GM12801 (cell line): ENCODE data around the gene ADISSP.

ENCODE experiments used
- TF ChIP-seq, protein P1 (sequence below): IDR thresholded peaks from one replicate; pipeline ENCODE4 v1.5.1; 2011; ENCODE audit warnings: control low read depth; ENCODE audit not compliant: insufficient read length; ENCODE audit errors: extremely low read depth

The ADISSP gene

GRCh38 chr20:3754276-3754630, 13.3 kb downstream of the ADISSP start:
- TF ChIP-seq, protein P1, sequence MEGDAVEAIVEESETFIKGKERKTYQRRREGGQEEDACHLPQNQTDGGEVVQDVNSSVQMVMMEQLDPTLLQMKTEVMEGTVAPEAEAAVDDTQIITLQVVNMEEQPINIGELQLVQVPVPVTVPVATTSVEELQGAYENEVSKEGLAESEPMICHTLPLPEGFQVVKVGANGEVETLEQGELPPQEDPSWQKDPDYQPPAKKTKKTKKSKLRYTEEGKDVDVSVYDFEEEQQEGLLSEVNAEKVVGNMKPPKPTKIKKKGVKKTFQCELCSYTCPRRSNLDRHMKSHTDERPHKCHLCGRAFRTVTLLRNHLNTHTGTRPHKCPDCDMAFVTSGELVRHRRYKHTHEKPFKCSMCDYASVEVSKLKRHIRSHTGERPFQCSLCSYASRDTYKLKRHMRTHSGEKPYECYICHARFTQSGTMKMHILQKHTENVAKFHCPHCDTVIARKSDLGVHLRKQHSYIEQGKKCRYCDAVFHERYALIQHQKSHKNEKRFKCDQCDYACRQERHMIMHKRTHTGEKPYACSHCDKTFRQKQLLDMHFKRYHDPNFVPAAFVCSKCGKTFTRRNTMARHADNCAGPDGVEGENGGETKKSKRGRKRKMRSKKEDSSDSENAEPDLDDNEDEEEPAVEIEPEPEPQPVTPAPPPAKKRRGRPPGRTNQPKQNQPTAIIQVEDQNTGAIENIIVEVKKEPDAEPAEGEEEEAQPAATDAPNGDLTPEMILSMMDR: no peak

GRCh38 chr20:3753501-3754275, 13.9 kb downstream of the ADISSP start:
- TF ChIP-seq, protein P1: no peak

DNA sequence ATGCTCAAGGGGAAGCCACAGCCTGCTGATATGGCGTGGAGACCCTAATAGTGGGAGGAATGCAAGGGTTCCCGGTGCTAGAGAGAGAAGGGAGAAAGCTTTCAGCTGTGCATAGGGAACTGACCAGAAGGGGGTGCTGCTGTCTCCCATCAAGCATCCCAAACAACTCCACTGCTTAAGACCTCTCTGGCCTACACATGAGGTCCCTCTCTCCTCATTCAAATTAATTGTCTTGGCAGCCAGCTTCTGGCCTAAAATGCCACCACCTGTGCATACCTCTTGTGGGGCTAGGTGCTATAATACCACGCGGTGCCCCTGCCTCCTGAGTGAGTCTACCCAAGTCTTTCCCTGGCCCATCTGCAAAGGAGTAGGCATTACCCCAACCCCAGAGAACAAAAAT, 14.5 kb downstream of the ADISSP start:
- TF ChIP-seq, protein P1: peak; percentile 4

DNA sequence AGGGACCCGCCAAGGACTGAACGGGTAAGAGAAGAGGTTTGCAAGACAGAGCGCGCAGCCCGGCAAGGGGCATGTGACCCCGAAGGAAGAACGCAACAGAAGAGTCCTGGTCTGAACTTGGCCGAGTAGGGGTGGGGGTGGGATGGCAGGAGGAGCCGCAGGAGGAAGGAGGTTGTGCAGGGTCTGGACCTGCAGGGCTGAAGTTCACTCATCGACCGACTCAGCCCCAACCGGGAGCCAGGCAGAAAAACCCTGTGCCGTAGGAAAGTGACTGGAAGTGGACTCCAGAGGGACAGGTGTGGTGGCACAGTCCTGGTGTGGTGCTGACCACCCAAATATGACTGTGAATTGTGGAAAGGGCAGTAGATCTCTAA, 15.2 kb downstream of the ADISSP start:
- TF ChIP-seq, protein P1: no peak

DNA sequence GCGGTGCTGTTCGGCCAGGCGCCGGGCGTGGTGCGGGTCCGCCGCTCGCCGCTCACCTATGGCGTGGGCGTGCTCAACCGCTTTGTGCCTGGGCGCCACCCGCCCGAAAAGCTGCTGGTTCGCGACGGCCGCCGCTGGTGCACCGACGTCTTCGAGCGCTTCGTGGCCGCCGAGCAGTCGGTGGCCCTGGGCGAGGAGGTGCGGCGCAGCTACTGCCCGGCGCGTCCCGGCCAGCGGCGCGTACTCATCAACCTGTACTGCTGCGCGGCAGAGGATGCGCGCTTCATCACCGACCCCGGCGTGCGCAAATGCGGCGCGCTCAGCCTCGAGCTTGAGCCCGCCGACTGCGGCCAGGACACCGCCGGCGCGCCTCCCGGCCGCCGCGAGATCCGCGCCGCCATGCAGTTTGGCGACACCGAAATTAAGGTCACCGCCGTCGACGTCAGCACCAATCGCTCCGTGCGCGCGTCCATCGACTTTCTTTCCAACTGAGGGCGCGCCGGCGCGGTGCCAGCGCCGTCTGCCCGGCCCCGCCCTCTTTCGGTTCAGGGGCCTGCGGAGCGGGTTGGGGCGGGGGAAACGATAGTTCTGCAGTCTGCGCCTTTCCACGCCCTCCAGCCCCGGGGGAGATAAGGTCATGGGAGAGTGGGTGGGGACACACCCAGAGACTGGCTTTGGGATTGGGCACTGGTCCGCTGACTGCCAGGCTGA, 15.7 kb downstream of the ADISSP start:
- TF ChIP-seq, protein P1: no peak

DNA sequence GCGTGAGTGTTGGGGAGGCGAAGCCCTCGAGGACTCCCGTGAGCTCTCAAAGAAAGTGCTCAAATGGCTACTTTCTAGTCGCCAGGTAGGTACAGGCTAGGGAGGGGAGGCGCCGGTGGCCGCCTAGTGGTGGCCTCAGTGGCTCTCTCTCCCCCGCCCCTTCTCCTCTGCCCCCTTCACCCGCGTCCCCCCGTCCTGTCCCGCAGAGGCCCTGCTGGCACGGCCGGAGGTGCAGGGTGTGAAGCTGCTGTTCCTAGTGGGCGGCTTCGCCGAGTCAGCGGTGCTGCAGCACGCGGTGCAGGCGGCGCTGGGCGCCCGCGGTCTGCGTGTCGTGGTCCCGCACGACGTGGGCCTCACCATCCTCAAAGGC, 16.3 kb downstream of the ADISSP start:
- TF ChIP-seq, protein P1: no peak

GRCh38 chr20:3749689-3750531, 17.6 kb downstream of the ADISSP start:
- TF ChIP-seq, protein P1: no peak
